GM18858 (cell line): ENCODE data around the gene CPNE2.
"Not testable (repeated sequence)": the region's sequence is repeated elsewhere in the genome, so short reads cannot be mapped to it uniquely, and the experiment has no call there.

Source experiments
- ATAC-seq: cut with Tn5 transposase; IDR thresholded peaks from one replicate; pipeline ENCODE4 v1.9.1; 2021; ENCODE audit not compliant: unreplicated experiment

Gene CPNE2

DNA sequence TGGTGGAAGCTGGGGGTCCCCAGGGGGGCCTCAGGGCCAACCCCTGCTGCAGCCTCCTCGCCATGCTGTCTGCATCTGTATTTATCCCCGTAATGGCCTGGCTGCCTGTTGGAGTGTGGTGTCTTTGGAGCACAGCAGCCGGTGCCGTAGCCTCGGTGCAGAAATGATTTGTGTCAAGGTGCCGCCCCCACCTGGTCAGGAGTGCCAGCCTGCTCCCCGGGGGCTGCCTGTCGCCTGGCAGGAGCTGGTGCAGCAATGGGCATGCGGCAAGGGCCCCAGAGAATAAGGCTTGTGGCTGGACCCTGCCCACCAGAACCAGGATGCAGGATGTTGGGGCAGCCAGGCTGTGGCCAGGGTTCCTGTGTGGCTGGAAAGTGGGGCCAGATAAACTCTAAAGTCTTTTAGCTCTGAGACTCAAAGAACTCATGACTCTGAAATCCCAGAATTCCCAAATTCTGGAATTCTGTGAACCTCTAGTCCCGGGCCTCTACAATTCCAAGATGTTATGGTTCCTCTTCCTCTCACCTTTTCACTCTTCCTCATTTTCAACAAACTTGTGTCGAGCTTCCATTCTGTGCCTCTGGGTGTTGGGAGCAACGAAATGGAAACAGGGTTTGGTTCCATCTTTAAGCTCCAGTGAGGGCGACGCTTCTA is 5.9 kb downstream of the CPNE2 start:
- no peak for ATAC-seq

- ATAC-seq, result not testable (repeated sequence)
Observed at GRCh38 chr16:57099965-57100364, 7.6 kb downstream of the CPNE2 start.

GRCh38 chr16:57100445-57100844 is 8.1 kb downstream of the CPNE2 start:
- ATAC-seq, result no peak

GRCh38 chr16:57102888-57103851 is 10.8 kb downstream of the CPNE2 start:
- no peak for ATAC-seq

DNA sequence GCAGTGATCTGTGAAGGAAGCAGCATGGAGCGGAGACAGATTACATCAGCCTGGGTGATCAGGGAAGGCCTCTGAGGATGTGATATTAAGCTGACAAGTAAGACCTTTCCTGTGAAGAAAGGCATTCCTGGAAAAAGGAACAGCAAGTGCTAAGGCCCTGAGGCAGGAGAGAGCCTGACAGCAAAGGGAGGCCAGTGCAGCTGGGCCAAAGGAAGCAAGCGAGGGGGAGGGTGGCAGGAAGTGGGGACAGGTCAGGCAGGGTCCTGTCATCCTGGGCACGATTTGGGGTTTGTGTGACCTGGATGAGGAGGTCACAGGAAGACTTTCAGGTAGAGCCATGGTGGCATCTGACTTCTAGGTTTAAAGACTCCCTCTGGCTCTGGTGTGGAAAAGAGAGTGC is 12.3 kb downstream of the CPNE2 start:
- no peak for ATAC-seq

DNA sequence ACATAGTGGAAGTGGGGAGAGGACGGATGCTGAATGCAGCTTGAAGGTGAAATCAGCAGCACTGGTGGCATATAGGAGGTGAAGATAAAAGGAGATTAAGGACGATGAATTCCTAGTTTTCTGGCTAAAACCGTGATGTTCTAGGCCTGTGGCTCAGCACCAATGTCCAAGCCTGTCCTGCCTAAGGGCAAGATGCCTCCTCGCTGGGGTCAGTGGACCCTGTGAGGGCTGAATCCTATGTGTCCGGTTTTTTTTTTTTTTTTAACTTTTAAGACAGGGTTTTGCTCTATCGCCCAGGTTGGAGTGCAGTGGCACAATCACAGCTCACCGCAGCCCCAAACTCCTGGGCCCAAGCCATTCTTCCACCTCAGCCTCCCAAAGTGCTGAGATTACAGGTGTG is 12.8 kb downstream of the CPNE2 start:
- ATAC-seq, result no peak

- ATAC-seq, result no peak
Observed at GRCh38 chr16:57106767-57107166, 14.4 kb downstream of the CPNE2 start.

DNA sequence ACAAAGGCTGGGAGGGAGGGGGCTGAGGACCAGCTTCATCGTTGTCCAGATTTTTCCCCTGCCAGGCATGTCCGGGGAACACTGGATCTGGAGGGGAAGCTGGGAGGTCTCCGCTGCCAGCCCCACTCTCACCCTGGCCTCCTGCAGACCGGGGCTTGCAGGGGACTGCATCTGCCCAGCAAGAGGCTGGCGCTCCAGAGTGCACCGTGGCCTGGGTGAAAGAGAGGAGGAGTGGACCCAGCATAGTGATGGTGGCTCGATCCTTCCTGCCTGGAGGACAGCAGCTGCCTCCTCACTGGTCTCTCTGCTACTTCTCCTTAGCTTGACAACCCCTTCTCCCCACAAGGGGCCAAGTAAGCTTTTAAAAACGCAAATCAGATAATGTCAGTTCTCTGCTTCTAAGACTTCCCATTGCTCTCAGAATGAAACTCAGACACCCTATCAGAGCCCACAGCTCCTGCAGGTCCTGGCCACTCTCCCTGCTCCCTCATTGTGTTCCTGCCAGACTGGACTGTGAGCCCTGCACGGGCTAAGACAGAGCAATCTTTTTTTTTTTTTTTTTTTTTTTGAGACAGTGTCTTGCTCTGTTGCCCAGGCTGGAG is 15.0 kb downstream of the CPNE2 start:
- ATAC-seq, result no peak

DNA sequence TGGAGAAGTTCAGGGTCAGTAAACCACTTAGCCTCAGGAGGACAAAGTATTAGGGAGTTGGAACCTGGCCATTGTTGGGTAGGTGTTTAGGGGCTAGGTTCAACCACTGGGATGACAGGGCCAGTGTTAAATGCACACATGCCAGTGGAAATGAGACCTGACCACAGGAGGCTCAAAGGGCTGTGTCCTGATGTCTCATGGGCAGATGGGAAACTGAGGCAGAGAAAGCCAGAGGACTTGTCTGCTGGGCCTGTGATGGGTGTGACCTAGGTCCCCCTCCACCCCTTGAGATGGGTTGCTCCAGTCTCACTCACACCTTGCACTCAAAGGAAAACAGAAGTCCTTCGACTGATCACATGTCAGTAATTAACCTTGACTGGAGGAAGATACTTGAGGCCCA is 16.0 kb downstream of the CPNE2 start:
- no peak for ATAC-seq

- ATAC-seq, result not testable (repeated sequence)
Observed at GRCh38 chr16:57109259-57110105, 17.1 kb downstream of the CPNE2 start.

DNA sequence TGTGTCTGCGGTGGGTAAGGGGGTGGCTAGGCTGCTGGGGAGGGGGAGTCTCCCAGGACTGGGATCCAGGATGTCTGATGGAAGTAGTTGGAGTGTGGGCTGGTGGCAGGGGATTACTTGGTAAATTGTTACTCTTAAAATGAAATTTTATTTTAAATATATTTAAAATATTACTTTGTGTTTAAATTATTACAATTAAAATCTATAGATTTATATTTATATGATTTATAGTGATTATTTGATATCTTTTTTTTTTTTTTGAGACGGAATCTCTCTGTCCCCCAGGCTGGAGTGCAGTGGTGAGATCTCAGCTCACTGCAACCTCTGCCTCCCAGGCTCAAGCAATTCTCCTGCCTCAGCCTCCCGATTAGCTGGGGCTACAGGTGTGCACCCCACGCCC is 18.6 kb downstream of the CPNE2 start:
- ATAC-seq, result no peak

- no peak for ATAC-seq
Observed at GRCh38 chr16:57111420-57111819, 19.0 kb downstream of the CPNE2 start.

GRCh38 chr16:57112403-57113041 is 20.1 kb downstream of the CPNE2 start:
- ATAC-seq, result no peak

GRCh38 chr16:57113042-57113453 is 20.7 kb downstream of the CPNE2 start:
- ATAC-seq, result no peak

DNA sequence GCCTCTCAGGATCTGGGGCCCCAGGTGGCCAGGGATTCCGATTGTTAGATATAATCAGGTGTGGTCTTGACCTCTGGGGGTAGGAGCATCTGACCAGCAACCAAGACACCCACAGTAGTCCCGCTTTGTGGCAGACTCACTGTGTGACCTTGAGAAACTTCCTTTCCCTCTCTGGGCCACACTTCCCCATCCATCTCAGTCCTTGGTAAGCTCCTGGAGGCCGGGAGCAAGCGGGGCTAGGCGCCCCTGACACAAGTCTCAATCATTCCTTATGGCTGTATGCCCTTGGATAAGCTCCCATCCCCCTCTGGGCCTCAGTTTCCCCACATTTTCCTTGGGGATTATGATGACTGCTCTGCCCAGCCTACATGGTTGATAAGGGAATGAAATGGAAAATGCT is 21.3 kb downstream of the CPNE2 start:
- ATAC-seq, result no peak

DNA sequence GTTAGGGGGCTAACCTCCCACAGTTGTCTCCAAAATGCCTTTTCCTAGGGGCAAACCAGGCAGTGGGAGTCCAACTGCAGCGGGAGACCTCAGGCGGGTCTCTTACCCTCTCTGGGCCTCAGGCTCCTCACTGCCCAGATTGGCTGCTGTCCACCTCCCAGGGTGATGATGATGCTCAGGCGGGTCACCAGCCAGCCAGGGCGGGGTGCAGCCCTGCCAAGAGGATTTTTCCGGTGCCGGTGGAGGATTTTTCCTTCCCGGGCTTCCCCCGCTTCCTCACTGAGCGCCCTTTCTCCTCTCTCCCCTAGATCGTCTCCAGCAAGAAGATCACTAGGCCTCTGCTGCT is 22.8 kb downstream of the CPNE2 start:
- no peak for ATAC-seq

- ATAC-seq, result no peak
Observed at GRCh38 chr16:57115514-57116182, 23.3 kb downstream of the CPNE2 start.

DNA sequence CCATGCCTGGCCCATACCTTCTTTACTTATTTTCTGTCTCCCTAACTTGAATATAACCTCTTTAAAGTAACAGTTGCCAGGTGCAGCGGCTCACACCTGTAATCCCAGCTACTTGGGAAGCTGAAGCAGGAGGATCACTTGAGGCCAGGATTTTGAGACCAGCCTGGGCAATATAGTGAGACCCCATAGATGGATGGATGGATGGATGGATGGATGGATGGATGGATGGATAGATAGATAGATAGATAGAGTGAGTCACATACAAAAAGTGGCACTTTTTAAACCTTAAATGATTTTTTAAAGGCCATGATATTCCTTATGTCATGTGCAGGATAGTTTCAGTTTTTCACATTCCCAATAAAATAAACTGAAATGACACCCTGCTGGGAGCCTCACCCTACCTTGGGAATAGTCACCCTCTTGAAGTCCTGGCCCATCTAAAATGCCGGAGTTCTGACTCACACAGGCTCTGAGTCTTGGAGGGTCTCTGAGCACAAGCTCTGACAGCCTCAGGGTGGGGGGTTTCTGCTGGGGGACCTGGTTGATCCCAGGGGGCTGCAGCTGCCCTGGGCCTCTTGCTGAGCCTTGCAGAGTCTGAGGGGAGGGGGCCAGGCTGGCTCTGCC is 26.2 kb downstream of the CPNE2 start:
- no peak for ATAC-seq

GRCh38 chr16:57123216-57123973 is 31.0 kb downstream of the CPNE2 start:
- no peak for ATAC-seq
